ENCODE measurements around the gene CDKN1B.

GRCh38 chr12:12696562-12697383, 20.4 kb upstream of the CDKN1B start:
- TF ChIP-seq CTCF (IDR thresholded peaks at IDR 0.05) (peak in 1 of 3 donors; percentile 6), POLR2A (IDR thresholded peaks at IDR 0.05) (peak; percentile 86)

All from breast epithelium (tissue), 3 donors.